ENCODE data around the gene C1orf21. TPM values are rescaled to one million over a fixed set of nuclear protein-coding genes. Genes with fewer than 3 reads are reported as not detected.

The C1orf21 gene
- polyA plus RNA-seq, 1 of the 3 experiments (the other 2 are of a cell fraction) = 4.8 TPM

- Histone ChIP-seq H3K27me3 (ENCODE audit: insufficient read depth) (no peaks in the 10 kb centered on the region), H2AFZ (ENCODE audit: low read depth) (no peak overlapping the region), H3K4me1 (ENCODE audit: control insufficient read depth in 1 of 2, insufficient read depth in 2 of 2, low read depth in 1 of 2, low read length in 1 of 2) (no peaks in the 10 kb centered on the region; a peak in 3 of 4 replicates), H3K4me3 (ENCODE audit: low read depth in 2 of 2, low read length in 1 of 2) (no peak overlapping the region), H3K9ac (no peak overlapping the region), H4K20me1 (ENCODE audit: insufficient read depth) (no peaks in the 10 kb centered on the region), H3K36me3 (replicated peaks in 1 of 2; ENCODE audit: control insufficient read depth in 1 of 2, insufficient read depth in 2 of 2, low read length in 1 of 2) (peaks cover 0 to 2% of the 10 kb centered on the region in 2 experiments), H3F3A (replicated peaks; ENCODE audit: insufficient read depth) (no peaks in the 10 kb centered on the region), H3K9me2 (no peaks in the 10 kb centered on the region), H3K27ac (ENCODE audit: low read depth in 2 of 2, low read length in 1 of 2) (no peak overlapping the region), H3K4me2 (no peak overlapping the region), H3K9me3 (no peaks in the 10 kb centered on the region), H3K79me2 (ENCODE audit: insufficient read depth) (peaks cover 15% of the 10 kb centered on the region; the same call in 1 of the 2 replicates)
- CTCF ChIA-PET = no interaction called here
- TF ChIP-seq FOXM1 (IDR thresholded peaks at IDR 0.05; ENCODE audit: low read depth) = no peak
- TF ChIP-seq SMC3 (IDR thresholded peaks at IDR 0.05; ENCODE audit: low read depth, low read length) = no peak
- TF ChIP-seq, protein P1, sequence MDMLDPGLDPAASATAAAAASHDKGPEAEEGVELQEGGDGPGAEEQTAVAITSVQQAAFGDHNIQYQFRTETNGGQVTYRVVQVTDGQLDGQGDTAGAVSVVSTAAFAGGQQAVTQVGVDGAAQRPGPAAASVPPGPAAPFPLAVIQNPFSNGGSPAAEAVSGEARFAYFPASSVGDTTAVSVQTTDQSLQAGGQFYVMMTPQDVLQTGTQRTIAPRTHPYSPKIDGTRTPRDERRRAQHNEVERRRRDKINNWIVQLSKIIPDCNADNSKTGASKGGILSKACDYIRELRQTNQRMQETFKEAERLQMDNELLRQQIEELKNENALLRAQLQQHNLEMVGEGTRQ (IDR thresholded peaks at IDR 0.05; ENCODE audit: borderline replicate concordance, low read depth, low read length) = no peak
- TF ChIP-seq USF1 (IDR thresholded peaks at IDR 0.05; ENCODE audit: borderline replicate concordance, low read depth) = no peak
- TF ChIP-seq NFIC (IDR thresholded peaks at IDR 0.05; ENCODE audit: borderline replicate concordance) = no peak
- no peak for TF ChIP-seq EZH2phosphoT487 (IDR thresholded peaks at IDR 0.05; ENCODE audit: borderline replicate concordance, low read depth)
- no peak for TF ChIP-seq ZBTB33 (IDR thresholded peaks at IDR 0.05; ENCODE audit: borderline replicate concordance, low read depth)
- no peak for DNase-seq
- 75% methylated on average over 5 of the region's 5 CpGs for WGBS (ENCODE audit: low lambda C conversion rate)
- POLR2A ChIA-PET = no interaction called here
Observed at GRCh38 chr1:184419350-184420161, 32.7 kb downstream of the C1orf21 start.

DNA sequence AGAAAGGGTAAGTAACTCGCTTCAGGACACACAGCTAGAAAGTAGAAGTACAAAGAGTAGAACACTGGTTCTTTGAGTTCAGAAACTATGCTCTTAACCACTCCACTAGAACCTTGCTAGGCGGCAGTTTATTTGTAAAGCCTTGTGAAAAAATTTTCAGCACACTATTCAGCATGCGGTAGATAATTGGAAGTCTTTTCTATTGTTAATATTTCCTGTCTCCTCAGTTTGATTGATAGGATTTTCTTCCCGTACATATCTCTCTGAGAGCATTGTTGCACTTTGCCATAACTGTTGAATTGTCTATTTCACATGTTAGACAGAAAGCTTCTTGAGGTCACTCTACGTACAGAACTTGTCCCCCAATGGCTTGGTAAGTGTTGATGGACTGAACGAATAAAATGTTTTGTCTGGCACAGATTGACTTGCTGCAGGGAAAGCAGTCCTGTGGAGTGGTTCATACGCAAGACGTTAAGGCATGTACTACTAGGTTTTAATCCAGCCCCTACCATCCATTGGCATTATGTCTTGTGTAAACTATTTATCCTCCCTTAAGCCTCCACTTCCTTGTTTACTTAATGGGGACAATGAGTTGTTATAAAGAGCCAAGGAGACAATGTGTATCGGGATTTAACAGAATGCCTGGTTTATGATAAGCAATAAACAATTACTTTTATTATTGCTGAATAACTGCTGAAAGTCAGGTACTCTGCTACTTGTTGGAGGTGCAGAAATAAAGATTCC lies 35.8 kb downstream of the C1orf21 start:
- H3K27me3 ChIP-seq (ENCODE audit: insufficient read depth) = no peaks in the 10 kb centered on the region
- H3K4me3 ChIP-seq (ENCODE audit: low read depth in 2 of 2, low read length in 1 of 2) = no peak overlapping the region
- no peaks in the 10 kb centered on the region for H3K9me3 ChIP-seq
- POLR2A ChIA-PET = no interaction called here
- 91% methylated on average over 9 of the region's 9 CpGs for WGBS (ENCODE audit: low lambda C conversion rate)
- H3K9ac ChIP-seq = no peak overlapping the region
- no peaks in the 10 kb centered on the region for H3F3A ChIP-seq (replicated peaks; ENCODE audit: insufficient read depth)
- H3K36me3 ChIP-seq (replicated peaks in 1 of 2; ENCODE audit: control insufficient read depth in 1 of 2, insufficient read depth in 2 of 2, low read length in 1 of 2) = no peaks in the 10 kb centered on the region
- H2AFZ ChIP-seq (ENCODE audit: low read depth) = no peak overlapping the region
- CTCF ChIA-PET = interaction anchor here (1.2 kb wide), 1 partner anchor 12 kb away, joined by 4 read pairs; no protein-coding TSS in a partner anchor
- no peaks in the 10 kb centered on the region; a peak in 2 of 4 replicates for H3K4me1 ChIP-seq (ENCODE audit: control insufficient read depth in 1 of 2, insufficient read depth in 2 of 2, low read depth in 1 of 2, low read length in 1 of 2)
- no peaks in the 10 kb centered on the region for H3K9me2 ChIP-seq
- no peak overlapping the region for H3K27ac ChIP-seq (ENCODE audit: low read depth in 2 of 2, low read length in 1 of 2)
- peaks cover 15% of the 10 kb centered on the region; the same call in 1 of the 2 replicates for H3K79me2 ChIP-seq (ENCODE audit: insufficient read depth)
- H4K20me1 ChIP-seq (ENCODE audit: insufficient read depth) = no peaks in the 10 kb centered on the region
- DNase-seq = no peak
- TF ChIP-seq TCF12 (IDR thresholded peaks at IDR 0.05) = no peak
- TF ChIP-seq EZH2phosphoT487 (IDR thresholded peaks at IDR 0.05; ENCODE audit: borderline replicate concordance, low read depth) = no peak
- no peak for TF ChIP-seq SMC3 (IDR thresholded peaks at IDR 0.05; ENCODE audit: low read depth, low read length)
- no peak for TF ChIP-seq JUND (IDR thresholded peaks at IDR 0.05)
- no peak for TF ChIP-seq RAD21 (IDR thresholded peaks at IDR 0.05; ENCODE audit: low read length)
- H3K4me2 ChIP-seq = no peak overlapping the region

Data from SK-N-SH (cell line).